OCI-LY7 (cell line): ENCODE results near the gene SERGEF. TPM values are rescaled to one million over a fixed set of nuclear protein-coding genes. Genes with fewer than 3 reads are reported as not detected.
A peak's percentile ranks its signal among the peaks of the same experiment; 100 is the strongest.

Source experiments
- BruUV-seq: library from RNA; stranded (reverse); fragments of 400-500 nt; replicated peaks from 2 replicates; lab custom pipeline; 2021; lab: Mats Ljungman, UMichigan
- CTCF ChIA-PET: fragments of 300-600 bp; sonication (Branson Sonifier 250); formaldehyde crosslinking; loops from one replicate; lab custom pipeline; 2022; ENCODE audit warnings: antibody characterized with exemption; ENCODE audit not compliant: unreplicated experiment; lab: Charles Lee
- POLR2A ChIA-PET: fragments of 300-600 bp; sonication (Branson Sonifier 250); formaldehyde crosslinking; loops from one replicate; lab custom pipeline; 2022; ENCODE audit warnings: antibody characterized with exemption; lab: Charles Lee
- DNase-seq: peaks from one replicate; pipeline ENCODE4 v3.0.0-alpha.2; 2015; ENCODE audit warnings: low spot score
- H2AFZ ChIP-seq: fragments of 200-600 bp; sonication (generic), shearing (Covaris generic); 2 replicates; pipeline ENCODE4 v1.6.1; 2014; ENCODE audit warnings: mild to moderate bottlenecking, antibody characterized with exemption, low read length, moderate library complexity
- H3K27ac ChIP-seq: fragments of 200-600 bp; sonication (generic); 2 replicates; pipeline ENCODE4 v1.5.1; 2014; ENCODE audit warnings: mixed run types, low read depth, mild to moderate bottlenecking, moderate library complexity, low read length, inconsistent platforms; ENCODE audit not compliant: poor library complexity, severe bottlenecking
- H3K36me3 ChIP-seq: fragments of 200-600 bp; sonication (generic); 2 replicates; pipeline ENCODE4 v1.6.1; 2014; ENCODE audit warnings: mild to moderate bottlenecking, antibody characterized with exemption, low read length, moderate library complexity, mixed read lengths; ENCODE audit not compliant: insufficient read depth
- H3K4me1 ChIP-seq: fragments of 200-600 bp; sonication (generic); 2 replicates; pipeline ENCODE4 v1.5.1; 2014; ENCODE audit warnings: mild to moderate bottlenecking, low read length; ENCODE audit not compliant: insufficient read depth, poor library complexity, severe bottlenecking
- H3K4me2 ChIP-seq: fragments of 200-600 bp; sonication (generic); 2 replicates; pipeline ENCODE4 v1.6.1; 2014; ENCODE audit warnings: mild to moderate bottlenecking, low read length
- H3K4me3 ChIP-seq: fragments of 200-600 bp; sonication (generic); 2 replicates; pipeline ENCODE4 v1.5.1; 2014; ENCODE audit warnings: mild to moderate bottlenecking, low read depth, low read length; ENCODE audit not compliant: poor library complexity, severe bottlenecking
- H3K79me2 ChIP-seq: fragments of 200-600 bp; sonication (generic); 2 replicates; pipeline ENCODE4 v1.6.1; 2016; ENCODE audit warnings: low read depth, mild to moderate bottlenecking, low read length, moderate library complexity, mixed read lengths; ENCODE audit not compliant: insufficient read depth
- H3K9me2 ChIP-seq: fragments of 200-600 bp; sonication (generic); 2 replicates; pipeline ENCODE4 v1.6.1; 2016; ENCODE audit warnings: mild to moderate bottlenecking, low read length, mixed read lengths; ENCODE audit not compliant: insufficient read depth
- H3K9me3 ChIP-seq: fragments of 200-600 bp; sonication (generic); 2 replicates; pipeline ENCODE4 v1.6.1; 2014; ENCODE audit warnings: mild to moderate bottlenecking, mixed run types, low read length, mixed read lengths
- H4K20me1 ChIP-seq: fragments of 200-600 bp; sonication (generic); 2 replicates; pipeline ENCODE4 v1.6.1; 2014; ENCODE audit warnings: mild to moderate bottlenecking, antibody characterized with exemption, low read length, moderate library complexity, mixed read lengths; ENCODE audit not compliant: insufficient read depth
- CTCF ChIP-seq: fragments of 200-600 bp; sonication (generic); conservative IDR thresholded peaks from 2 replicates; pipeline ENCODE4 v1.5.1; 2014; ENCODE audit warnings: mild to moderate bottlenecking, antibody characterized with exemption, low read length, moderate library complexity, mixed read lengths
- EZH2phosphoT487 ChIP-seq: fragments of 200-600 bp; sonication (generic); IDR thresholded peaks from 2 replicates; pipeline ENCODE4 v1.6.1; 2018; ENCODE audit warnings: low read depth, borderline replicate concordance, mild to moderate bottlenecking, mixed run types, antibody characterized with exemption, low read length, moderate library complexity, mixed read lengths
- intact Hi-C: fragments of 100-400 bp; cut with micrococcal nuclease; formaldehyde crosslinking; loops from one replicate; pipeline ENCODE4 v1.10.0; 2022; ENCODE audit not compliant: unreplicated experiment
- total RNA-seq, 2 experiments: library from RNA; depleted of rRNA in 1 of 2; stranded (reverse); fragments of >200 nt in 1 of 2; shearing (Covaris generic) in 1 of 2; gene quantifications; 2 replicates each; pipeline ENCODE4 v1.2.3, GENCODE V29; 2014 to 2022

The SERGEF gene
- total RNA-seq, 2 experiments from 2014 or later, result 35.4 to 42.2 TPM

GRCh38 chr11:17988465-17988864 lies 24.4 kb downstream of the SERGEF start:
- intact Hi-C loops, result no loop called here
- H3K4me1 ChIP-seq, result peaks cover 11% of the 10 kb centered on the region
- H3K27ac ChIP-seq, result no peak overlapping the region
- TF ChIP-seq CTCF (no peak), EZH2phosphoT487 (no peak)
- ChIA-PET CTCF (no interaction called here), POLR2A (interaction anchor here (1.0 to 1.4 kb wide), 4 partner anchors 15 to 257 kb away, joined by 3 to 5 read pairs (median 3); no protein-coding TSS in a partner anchor)
- peaks cover 61% of the 10 kb centered on the region for H3K36me3 ChIP-seq
- no peaks in the 10 kb centered on the region for H4K20me1 ChIP-seq
- no peaks in the 10 kb centered on the region for H3K9me2 ChIP-seq
- no peak overlapping the region for H2AFZ ChIP-seq
- no peaks in the 10 kb centered on the region for H3K9me3 ChIP-seq
- BruUV-seq, result no TSS peak
- H3K4me2 ChIP-seq, result no peak overlapping the region
- peak; percentile 28 for DNase-seq
- H3K79me2 ChIP-seq, result no peaks in the 10 kb centered on the region
- H3K4me3 ChIP-seq, result no peak overlapping the region

GRCh38 chr11:17987826-17988225 lies 25.0 kb downstream of the SERGEF start:
- ChIA-PET POLR2A (interaction anchor here (0.5 to 1.4 kb wide), 6 partner anchors 14 to 505 kb away, joined by 3 to 11 read pairs (median 4); no protein-coding TSS in a partner anchor), CTCF (no interaction called here)
- no TSS peak for BruUV-seq
- Histone ChIP-seq H3K27ac (no peak overlapping the region), H3K4me1 (peaks cover 11% of the 10 kb centered on the region), H3K9me2 (no peaks in the 10 kb centered on the region), H4K20me1 (no peaks in the 10 kb centered on the region), H3K4me2 (no peak overlapping the region), H3K9me3 (no peaks in the 10 kb centered on the region), H3K79me2 (no peaks in the 10 kb centered on the region), H2AFZ (no peak overlapping the region), H3K4me3 (no peak overlapping the region), H3K36me3 (peaks cover 59% of the 10 kb centered on the region)
- TF ChIP-seq EZH2phosphoT487, result no peak
- no peak for TF ChIP-seq CTCF
- DNase-seq, result no peak
- intact Hi-C loops, result no loop called here

- H3K36me3 ChIP-seq, result peaks cover 55% of the 10 kb centered on the region
- no peak overlapping the region for H3K4me3 ChIP-seq
- no peaks in the 10 kb centered on the region for H3K9me3 ChIP-seq
- no peak overlapping the region for H3K27ac ChIP-seq
- H3K9me2 ChIP-seq, result no peaks in the 10 kb centered on the region
- ChIA-PET CTCF (interaction anchor here (0.6 kb wide), 1 partner anchor 129 kb away, joined by 3 read pairs; no protein-coding TSS in a partner anchor), POLR2A (interaction anchor here (0.6 kb wide), 2 partner anchors 63 to 186 kb away, joined by 3 to 4 read pairs; no protein-coding TSS in a partner anchor)
- no peak overlapping the region for H2AFZ ChIP-seq
- intact Hi-C loops, result no loop called here
- no peaks in the 10 kb centered on the region for H4K20me1 ChIP-seq
- H3K4me1 ChIP-seq, result peaks cover 11% of the 10 kb centered on the region
- TF ChIP-seq EZH2phosphoT487 (no peak), CTCF (0 out of 2 replicates have a peak, but pooled peaks have one; percentile 36)
- BruUV-seq, result no TSS peak
- no peaks in the 10 kb centered on the region for H3K79me2 ChIP-seq
- DNase-seq, result no peak
- H3K4me2 ChIP-seq, result no peak overlapping the region
Measured at GRCh38 chr11:17986711-17987220, 26.1 kb downstream of the SERGEF start.
